GM12891 (cell line): ENCODE data around the gene CIAO3.

Experiments
- POLR2A ChIP-seq: IDR thresholded peaks from 2 replicates; pipeline ENCODE4 v1.6.1; 2011; ENCODE audit warnings: low read depth, low read length, control low read depth
- POLR2AphosphoS5 ChIP-seq: IDR thresholded peaks from 2 replicates; pipeline ENCODE4 v1.6.1; 2011; ENCODE audit warnings: low read depth, low read length, control low read depth
- POU2F2 ChIP-seq: IDR thresholded peaks from 2 replicates; pipeline ENCODE4 v1.6.1; 2011; ENCODE audit warnings: low read depth, mild to moderate bottlenecking, control low read depth, low read length, moderate library complexity
- SPI1 ChIP-seq: IDR thresholded peaks from 2 replicates; pipeline ENCODE4 v1.6.1; 2011; ENCODE audit warnings: low read depth, low read length, control low read depth
- TAF1 ChIP-seq: IDR thresholded peaks from 2 replicates; pipeline ENCODE4 v1.6.1; 2011; ENCODE audit warnings: low read depth, low read length, control low read depth

DNA sequence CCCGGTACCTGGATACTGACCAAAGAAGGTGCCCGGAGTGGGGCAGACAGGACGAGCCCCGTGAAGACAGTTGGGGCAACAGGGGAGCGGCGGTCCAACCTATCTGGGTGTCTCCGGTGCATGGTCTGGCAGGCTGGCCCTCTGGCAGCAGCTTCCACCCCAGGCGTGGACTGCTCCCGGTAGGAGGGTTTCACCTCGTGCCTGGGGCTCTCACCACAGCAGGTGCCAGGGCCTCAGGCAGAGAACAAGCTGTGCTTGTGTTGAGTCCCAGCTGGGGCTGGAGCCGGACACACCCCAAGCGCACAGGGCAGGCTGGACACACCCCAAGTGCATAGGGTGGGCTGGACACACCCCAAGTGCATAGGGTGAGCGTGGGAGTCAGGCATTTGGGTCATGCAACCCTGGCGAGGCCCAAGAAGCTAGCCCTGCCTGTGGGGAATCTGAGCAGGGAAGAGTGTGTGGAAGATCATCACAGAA is 33.7 kb downstream of the CIAO3 start:
- no peak for TF ChIP-seq POLR2AphosphoS5
- TF ChIP-seq POU2F2: no peak
- no peak for TF ChIP-seq POLR2A
- TF ChIP-seq SPI1: no peak
- no peak for TF ChIP-seq TAF1
